Measurements from ENCODE around the gene L1CAM. TPM values are rescaled to one million over a fixed set of nuclear protein-coding genes. Genes with fewer than 3 reads are reported as not detected.

Gene L1CAM
- total and polyA plus RNA-seq, 11 donors: 0.99 to 11.0 (median 2.4) TPM

- H3K4me3 ChIP-seq: no peak overlapping the region
- H3K4me1 ChIP-seq: no peaks in the 10 kb centered on the region
- ATAC-seq (no peak), DNase-seq (no peak)
- intact Hi-C loops (cut with DNase I): loop anchor here in 2 of 10 donors (10.0 kb wide), 1 partner anchor 68 kb away; the partner anchor contains the start of gene AVPR2 (in 2 of the 2)
- H3K36me3 ChIP-seq: no peaks in the 10 kb centered on the region
- H3K27me3 ChIP-seq: peaks cover 0 to 70% (median 0%) of the 10 kb centered on the region in 9 donors
- H3K9me3 ChIP-seq: no peaks in the 10 kb centered on the region
- no peak overlapping the region for H3K27ac ChIP-seq
- no peak for TF ChIP-seq CTCF (IDR thresholded peaks at IDR 0.05)
- TF ChIP-seq POLR2A (IDR thresholded peaks at IDR 0.05): no peak
- 85 to 93% (median 89%) methylated on average over 6 of the region's 6 CpGs for WGBS, 4 donors
These were observed 49.1 kb downstream of the L1CAM start for GRCh38 chrX:153836921-153837320.

- WGBS, 4 donors: 73 to 86% (median 78%) methylated on average over 9 to 10 of the region's 10 CpGs
- intact Hi-C loops (cut with DNase I): loop anchor here in 2 of 10 donors (10.0 kb wide), 1 partner anchor 72 kb away; the partner anchor contains the start of gene AVPR2 (in 2 of the 2)
- no peak for DNase-seq
These were observed 53.2 kb downstream of the L1CAM start for GRCh38 chrX:153832728-153833127.

GRCh38 chrX:153831429-153832150 is 54.4 kb downstream of the L1CAM start:
- TF ChIP-seq POLR2A (IDR thresholded peaks at IDR 0.05): no peak
- no peak for TF ChIP-seq CTCF (IDR thresholded peaks at IDR 0.05)

More at GRCh38 chrX:153832728-153833127, 53.2 kb downstream of the L1CAM start:
- Histone ChIP-seq H3K27ac (no peak overlapping the region), H3K4me3 (no peak overlapping the region), H3K9me3 (no peaks in the 10 kb centered on the region), H3K4me1 (peaks cover 0 to 23% (median 0%) of the 10 kb centered on the region in 12 donors), H3K27me3 (peaks cover 0 to 67% (median 0%) of the 10 kb centered on the region in 9 donors), H3K36me3 (no peaks in the 10 kb centered on the region)
- ATAC-seq: no peak
- TF ChIP-seq CTCF (IDR thresholded peaks at IDR 0.05) (no peak), POLR2A (IDR thresholded peaks at IDR 0.05) (no peak)

More at GRCh38 chrX:153831429-153832150, 54.4 kb downstream of the L1CAM start:
- DNase-seq: no peak
- Histone ChIP-seq H3K9me3 (no peaks in the 10 kb centered on the region), H3K27me3 (peaks cover 0 to 69% (median 0%) of the 10 kb centered on the region in 9 donors), H3K4me1 (peaks cover 0 to 23% (median 0%) of the 10 kb centered on the region in 12 donors), H3K27ac (no peak overlapping the region), H3K4me3 (no peak overlapping the region), H3K36me3 (no peaks in the 10 kb centered on the region)
- WGBS, 4 donors: 60 to 71% (median 67%) methylated on average over 19 to 23 of the region's 23 CpGs
- no peak for ATAC-seq
- intact Hi-C loops (cut with DNase I): loop anchor here in 2 of 10 donors (10.0 kb wide), 1 partner anchor 73 kb away; the partner anchor contains the start of gene AVPR2 (in 2 of the 2)
